Measurements from ENCODE around the gene LARGE1.

DNA sequence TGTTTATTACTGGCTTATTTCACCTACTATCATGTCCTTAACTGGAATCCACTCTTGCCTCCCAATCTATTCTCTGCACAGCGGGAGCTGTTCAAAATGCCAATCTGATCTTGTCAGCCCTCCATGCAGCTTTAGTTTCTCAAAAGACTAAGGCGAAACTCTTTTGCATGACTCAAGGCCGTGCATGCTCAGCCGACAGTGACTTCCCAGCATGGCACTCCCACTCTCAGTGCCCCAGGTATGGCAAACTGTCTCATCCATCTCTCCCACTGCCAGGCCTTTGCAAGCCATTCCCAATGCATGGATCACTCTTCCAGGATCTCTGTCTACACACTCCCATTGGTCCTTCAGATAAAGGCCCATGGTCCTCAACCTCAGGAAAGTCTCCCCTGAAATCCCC, 245.9 kb downstream of the LARGE1 start:
- TF ChIP-seq, protein P1, sequence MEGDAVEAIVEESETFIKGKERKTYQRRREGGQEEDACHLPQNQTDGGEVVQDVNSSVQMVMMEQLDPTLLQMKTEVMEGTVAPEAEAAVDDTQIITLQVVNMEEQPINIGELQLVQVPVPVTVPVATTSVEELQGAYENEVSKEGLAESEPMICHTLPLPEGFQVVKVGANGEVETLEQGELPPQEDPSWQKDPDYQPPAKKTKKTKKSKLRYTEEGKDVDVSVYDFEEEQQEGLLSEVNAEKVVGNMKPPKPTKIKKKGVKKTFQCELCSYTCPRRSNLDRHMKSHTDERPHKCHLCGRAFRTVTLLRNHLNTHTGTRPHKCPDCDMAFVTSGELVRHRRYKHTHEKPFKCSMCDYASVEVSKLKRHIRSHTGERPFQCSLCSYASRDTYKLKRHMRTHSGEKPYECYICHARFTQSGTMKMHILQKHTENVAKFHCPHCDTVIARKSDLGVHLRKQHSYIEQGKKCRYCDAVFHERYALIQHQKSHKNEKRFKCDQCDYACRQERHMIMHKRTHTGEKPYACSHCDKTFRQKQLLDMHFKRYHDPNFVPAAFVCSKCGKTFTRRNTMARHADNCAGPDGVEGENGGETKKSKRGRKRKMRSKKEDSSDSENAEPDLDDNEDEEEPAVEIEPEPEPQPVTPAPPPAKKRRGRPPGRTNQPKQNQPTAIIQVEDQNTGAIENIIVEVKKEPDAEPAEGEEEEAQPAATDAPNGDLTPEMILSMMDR (IDR thresholded peaks at IDR 0.05; ENCODE audit: borderline replicate concordance, extremely low read depth, low read length, poor library complexity, severe bottlenecking) = no peak
- TF ChIP-seq EZH2 (IDR thresholded peaks at IDR 0.05; ENCODE audit: borderline replicate concordance, low read depth, low read length, severe bottlenecking) = no peak

Measured in DND-41 (cell line).